Activated CD4-positive, alpha-beta T cell treated with anti-CD3 and anti-CD28 coated beads, Interleukin-10, Interleukin-2, amounts not matched to agents 100 ng/mL and 50 ng/mL, durations not matched to agents 16 hours and 8 hours (primary cell): ENCODE measurements around the gene MGARP.
"Not testable (repeated sequence)": the region's sequence is repeated elsewhere in the genome, so short reads cannot be mapped to it uniquely, and the experiment has no call there.

Source experiments
- DNase-seq: peaks from one replicate; pipeline ENCODE4 v3.0.0-alpha.2; 2020

MGARP gene

GRCh38 chr4:139279760-139280620 is at the start of gene MGARP:
TSS of gene MGARP (minus strand) at chr4:139280225. CDS start at chr4:139280158, 67 bp downstream.
- DNase-seq, result peak; percentile 17

- no peak for DNase-seq
Observed at GRCh38 chr4:139329665-139330200, 49.7 kb upstream of the MGARP start.

- DNase-seq, result no peak
Observed at GRCh38 chr4:139324620-139325019, 44.6 kb upstream of the MGARP start.

GRCh38 chr4:139322541-139322940 is 42.5 kb upstream of the MGARP start:
- not testable (repeated sequence) for DNase-seq

- DNase-seq, result not testable (repeated sequence)
Observed at GRCh38 chr4:139322070-139322469, 42.0 kb upstream of the MGARP start.

- DNase-seq, result no peak
Observed at GRCh38 chr4:139319571-139319970, 39.5 kb upstream of the MGARP start.

GRCh38 chr4:139317635-139318034 is 37.6 kb upstream of the MGARP start:
- DNase-seq, result no peak

GRCh38 chr4:139316733-139317132 is 36.7 kb upstream of the MGARP start:
- no peak for DNase-seq

- DNase-seq, result no peak
Observed at GRCh38 chr4:139315221-139315675, 35.2 kb upstream of the MGARP start.

GRCh38 chr4:139314047-139314800 is 34.2 kb upstream of the MGARP start:
- DNase-seq, result no peak

- not testable (repeated sequence) for DNase-seq
Observed at GRCh38 chr4:139313414-139313813, 33.4 kb upstream of the MGARP start.

- DNase-seq, result no peak
Observed at GRCh38 chr4:139312552-139313332, 32.7 kb upstream of the MGARP start.

GRCh38 chr4:139311909-139312308 is 31.9 kb upstream of the MGARP start:
- no peak for DNase-seq

GRCh38 chr4:139304920-139305319 is 24.9 kb upstream of the MGARP start:
- DNase-seq, result no peak

- peak; percentile 74 for DNase-seq
Observed at GRCh38 chr4:139301821-139302611, 22.0 kb upstream of the MGARP start, which contains the start of gene NDUFC1. TSS of gene NDUFC1 (minus strand) at chr4:139302477. CDS start at chr4:139295798, 6,679 bp downstream.

GRCh38 chr4:139301113-139301820 is 21.2 kb upstream of the MGARP start, which contains the start of gene NAA15:
TSS of gene NAA15 (plus strand) at chr4:139301505. CDS start at chr4:139301778, 273 bp downstream.
- DNase-seq, result peak; percentile 99

GRCh38 chr4:139300431-139301112 is 20.5 kb upstream of the MGARP start:
- peak; percentile 59 for DNase-seq

- no peak for DNase-seq
Observed at GRCh38 chr4:139299536-139299935, 19.5 kb upstream of the MGARP start.

- DNase-seq, result peak; percentile 61
Observed at GRCh38 chr4:139297001-139297410, 17.0 kb upstream of the MGARP start.

GRCh38 chr4:139295942-139296299 is 15.9 kb upstream of the MGARP start:
- no peak for DNase-seq
